ENCODE measurements around the gene ATP6AP2.

DNA sequence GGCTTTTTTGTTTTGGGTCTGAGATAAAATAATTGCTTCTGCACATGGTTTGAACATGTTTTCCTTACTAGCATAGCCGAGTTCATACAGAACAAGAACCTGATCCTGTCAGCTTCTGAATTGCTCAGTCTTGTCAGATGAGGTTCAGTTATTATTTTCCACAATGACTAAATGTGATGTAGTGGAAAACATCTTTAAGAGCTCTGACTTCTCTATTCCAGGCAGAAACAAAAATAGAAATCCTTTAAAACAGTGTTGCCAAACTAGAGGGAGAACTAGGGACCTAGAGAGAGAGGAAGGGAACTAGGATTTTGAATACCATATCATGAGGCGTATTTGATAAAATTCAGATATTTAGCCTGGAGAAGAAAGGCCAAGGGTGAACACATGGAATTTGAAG is 2.0 kb downstream of the ATP6AP2 start:
- TF ChIP-seq, protein P1, sequence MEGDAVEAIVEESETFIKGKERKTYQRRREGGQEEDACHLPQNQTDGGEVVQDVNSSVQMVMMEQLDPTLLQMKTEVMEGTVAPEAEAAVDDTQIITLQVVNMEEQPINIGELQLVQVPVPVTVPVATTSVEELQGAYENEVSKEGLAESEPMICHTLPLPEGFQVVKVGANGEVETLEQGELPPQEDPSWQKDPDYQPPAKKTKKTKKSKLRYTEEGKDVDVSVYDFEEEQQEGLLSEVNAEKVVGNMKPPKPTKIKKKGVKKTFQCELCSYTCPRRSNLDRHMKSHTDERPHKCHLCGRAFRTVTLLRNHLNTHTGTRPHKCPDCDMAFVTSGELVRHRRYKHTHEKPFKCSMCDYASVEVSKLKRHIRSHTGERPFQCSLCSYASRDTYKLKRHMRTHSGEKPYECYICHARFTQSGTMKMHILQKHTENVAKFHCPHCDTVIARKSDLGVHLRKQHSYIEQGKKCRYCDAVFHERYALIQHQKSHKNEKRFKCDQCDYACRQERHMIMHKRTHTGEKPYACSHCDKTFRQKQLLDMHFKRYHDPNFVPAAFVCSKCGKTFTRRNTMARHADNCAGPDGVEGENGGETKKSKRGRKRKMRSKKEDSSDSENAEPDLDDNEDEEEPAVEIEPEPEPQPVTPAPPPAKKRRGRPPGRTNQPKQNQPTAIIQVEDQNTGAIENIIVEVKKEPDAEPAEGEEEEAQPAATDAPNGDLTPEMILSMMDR (conservative IDR thresholded peaks at IDR 0.05), result no peak
- no peak for TF ChIP-seq ZFX (IDR thresholded peaks at IDR 0.05)

All from C4-2B (cell line).